Spleen (tissue), 11 donors: ENCODE data around the gene PLB1. TPM values are rescaled to one million over a fixed set of nuclear protein-coding genes. Genes with fewer than 3 reads are reported as not detected.

Experiments used
- DNase-seq: peaks from one replicate; pipeline ENCODE4 v3.0.0-alpha.2; 2020
- H3K27ac ChIP-seq, 8 donors: fragments of 200-600 bp; sonication (generic) in 7 of 8; 1 replicate in 4 of 8; 2 replicates in 4 of 8; pipeline versions ENCODE4 v1.5.0 to v1.8.0; 2016 to 2021; ENCODE audit warnings: inconsistent platforms in 4 of 8, mild to moderate bottlenecking in 4 of 8, moderate library complexity in 1 of 8
- H3K27me3 ChIP-seq, 7 donors: fragments of 200-600 bp; sonication (generic) in 6 of 7; replicated peaks in 1 of 7; 1 replicate in 4 of 7; 2 replicates in 3 of 7; pipeline versions ENCODE4 v1.5.0 to v1.8.0; 2016 to 2021; ENCODE audit warnings: inconsistent platforms in 3 of 7, mild to moderate bottlenecking in 1 of 7
- H3K36me3 ChIP-seq, 6 donors: fragments of 200-600 bp; sonication (generic) in 5 of 6; 1 replicate in 4 of 6; 2 replicates in 2 of 6; pipeline versions ENCODE4 v1.5.0 to v1.8.0; 2016 to 2021; ENCODE audit warnings: inconsistent platforms in 2 of 6
- H3K4me1 ChIP-seq, 6 donors: fragments of 200-600 bp; sonication (generic) in 5 of 6; 1 replicate in 3 of 6; 2 replicates in 3 of 6; pipeline versions ENCODE4 v1.5.0 to v1.8.0; 2016 to 2021; ENCODE audit warnings: inconsistent platforms in 3 of 6
- H3K4me3 ChIP-seq, 8 donors: fragments of 200-600 bp; sonication (generic) in 7 of 8; 1 replicate in 4 of 8; 2 replicates in 4 of 8; pipeline versions ENCODE4 v1.5.0 to v1.8.0; 2016 to 2021; ENCODE audit warnings: inconsistent platforms in 4 of 8, mild to moderate bottlenecking in 4 of 8, moderate library complexity in 2 of 8
- H3K9me3 ChIP-seq, 8 donors: fragments of 200-600 bp; sonication (generic) in 7 of 8; 1 replicate in 4 of 8; 2 replicates in 4 of 8; pipeline versions ENCODE4 v1.5.0 to v1.8.0; 2016 to 2021; ENCODE audit warnings: inconsistent platforms in 4 of 8
- POLR2A ChIP-seq, 3 donors: fragments of 450-650 bp; IDR thresholded peaks; one replicate each; pipeline ENCODE4 v1.5.1; 2017; ENCODE audit warnings: antibody characterized with exemption in 3 of 3, mild to moderate bottlenecking in 1 of 3
- POLR2AphosphoS5 ChIP-seq, 3 donors: sonication (generic); formaldehyde crosslinking; IDR thresholded peaks; one replicate each; pipeline ENCODE4 v1.5.1; 2017; ENCODE audit warnings: antibody characterized with exemption in 3 of 3
- WGBS, 5 donors: extraction: QIAGEN DNeasy Blood & Tissue Kit in 3 of 5; methylation state at CpG; one replicate each; pipeline versions ENCODE4 v1.1.5 to v1.1.7; 2013 to 2018; 5-methylcytosine and 5-hydroxymethylcytosine counted together
- intact Hi-C: fragments of 100-400 bp; cut with DNase I; formaldehyde crosslinking; loops from one replicate; pipeline ENCODE4 v1.15.0; 2023; ENCODE audit warnings: low total_unique reads
- polyA plus RNA-seq, 3 donors: library from polyadenylated mRNA; stranded (reverse); fragments of 200-250 nt; gene quantifications; one replicate each; pipeline ENCODE4 v1.2.1, GENCODE V29; 2013
- total RNA-seq, 7 donors: library from RNA; depleted of rRNA in 3 of 7; stranded (reverse); fragments of >200 nt in 3 of 7; fragmentation: NEBNext Ultra II Directional in 4 of 7; extraction: Animal tissue kit (Norgen Biotek cat#: 25700) in 4 of 7; gene quantifications; one replicate each; pipeline versions ENCODE4 v1.1.0 to v1.2.1, GENCODE V29; 2016 to 2021
- TF ChIP-seq, protein P1 (sequence below), 11 experiments: fragments of 200-600 bp in 7 of 11; fragments of 450-650 bp in 4 of 11; sonication (generic) in 4 of 11; IDR thresholded peaks in 8 of 11; conservative IDR thresholded peaks in 3 of 11; 1 replicate in 7 of 11; 2 replicates in 4 of 11; pipeline versions ENCODE4 v1.4.0 to v1.8.0; 2016 to 2021; ENCODE audit warnings: antibody characterized with exemption in 11 of 11, inconsistent platforms in 4 of 11, mild to moderate bottlenecking in 1 of 11
- donor health status: healthy with polysubstance abuse.
- donor health status: DM: no; HTN: no; CAD: no; lungs with moderate emphysema.
- donor health status: DM: no; HTN: no; CAD: no.
- donor health status: Bipolar disorder and iron deficiency.
- donor health status: healthy.
- donor health status: DM: no; HTN: no; CAD: no.
- donor health status: DM: yes; HTN: yes; CAD: no.

Gene PLB1
- total and polyA plus RNA-seq, 10 donors, result 3.8 to 45.7 (median 13.9) TPM

- no peak for DNase-seq
- Histone ChIP-seq H3K4me3 (no peak overlapping the region), H3K4me1 (no peaks in the 10 kb centered on the region), H3K9me3 (no peaks in the 10 kb centered on the region), H3K27me3 (no peaks in the 10 kb centered on the region), H3K27ac (no peak overlapping the region), H3K36me3 (no peaks in the 10 kb centered on the region)
- 87 to 100% (median 88%) methylated on average over 2 of the region's 2 CpGs for WGBS, 5 donors
- intact Hi-C loops, result no loop called here
- TF ChIP-seq POLR2A (IDR thresholded peaks at IDR 0.05) (no peak), POLR2AphosphoS5 (IDR thresholded peaks at IDR 0.05) (no peak)
- TF ChIP-seq, protein P1, sequence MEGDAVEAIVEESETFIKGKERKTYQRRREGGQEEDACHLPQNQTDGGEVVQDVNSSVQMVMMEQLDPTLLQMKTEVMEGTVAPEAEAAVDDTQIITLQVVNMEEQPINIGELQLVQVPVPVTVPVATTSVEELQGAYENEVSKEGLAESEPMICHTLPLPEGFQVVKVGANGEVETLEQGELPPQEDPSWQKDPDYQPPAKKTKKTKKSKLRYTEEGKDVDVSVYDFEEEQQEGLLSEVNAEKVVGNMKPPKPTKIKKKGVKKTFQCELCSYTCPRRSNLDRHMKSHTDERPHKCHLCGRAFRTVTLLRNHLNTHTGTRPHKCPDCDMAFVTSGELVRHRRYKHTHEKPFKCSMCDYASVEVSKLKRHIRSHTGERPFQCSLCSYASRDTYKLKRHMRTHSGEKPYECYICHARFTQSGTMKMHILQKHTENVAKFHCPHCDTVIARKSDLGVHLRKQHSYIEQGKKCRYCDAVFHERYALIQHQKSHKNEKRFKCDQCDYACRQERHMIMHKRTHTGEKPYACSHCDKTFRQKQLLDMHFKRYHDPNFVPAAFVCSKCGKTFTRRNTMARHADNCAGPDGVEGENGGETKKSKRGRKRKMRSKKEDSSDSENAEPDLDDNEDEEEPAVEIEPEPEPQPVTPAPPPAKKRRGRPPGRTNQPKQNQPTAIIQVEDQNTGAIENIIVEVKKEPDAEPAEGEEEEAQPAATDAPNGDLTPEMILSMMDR (IDR thresholded peaks at IDR 0.05 in 8 of 11, conservative IDR thresholded peaks at IDR 0.05 in 3 of 11), result no peak
Measured at GRCh38 chr2:28477087-28477486, 18.8 kb upstream of the PLB1 start.

- TF ChIP-seq POLR2A (IDR thresholded peaks at IDR 0.05) (no peak), POLR2AphosphoS5 (IDR thresholded peaks at IDR 0.05) (no peak)
- TF ChIP-seq, protein P1 (IDR thresholded peaks at IDR 0.05 in 8 of 11, conservative IDR thresholded peaks at IDR 0.05 in 3 of 11), result no peak
- intact Hi-C loops, result no loop called here
- no peaks in the 10 kb centered on the region for H3K9me3 ChIP-seq
- no peaks in the 10 kb centered on the region for H3K4me1 ChIP-seq
- no peaks in the 10 kb centered on the region for H3K36me3 ChIP-seq
- H3K4me3 ChIP-seq, result no peak overlapping the region
- DNase-seq, result no peak
- 62 to 82% (median 69%) methylated on average over 3 of the region's 3 CpGs for WGBS, 5 donors
- no peaks in the 10 kb centered on the region for H3K27me3 ChIP-seq
- no peak overlapping the region for H3K27ac ChIP-seq
Measured at GRCh38 chr2:28477645-28478044, 18.2 kb upstream of the PLB1 start.

DNA sequence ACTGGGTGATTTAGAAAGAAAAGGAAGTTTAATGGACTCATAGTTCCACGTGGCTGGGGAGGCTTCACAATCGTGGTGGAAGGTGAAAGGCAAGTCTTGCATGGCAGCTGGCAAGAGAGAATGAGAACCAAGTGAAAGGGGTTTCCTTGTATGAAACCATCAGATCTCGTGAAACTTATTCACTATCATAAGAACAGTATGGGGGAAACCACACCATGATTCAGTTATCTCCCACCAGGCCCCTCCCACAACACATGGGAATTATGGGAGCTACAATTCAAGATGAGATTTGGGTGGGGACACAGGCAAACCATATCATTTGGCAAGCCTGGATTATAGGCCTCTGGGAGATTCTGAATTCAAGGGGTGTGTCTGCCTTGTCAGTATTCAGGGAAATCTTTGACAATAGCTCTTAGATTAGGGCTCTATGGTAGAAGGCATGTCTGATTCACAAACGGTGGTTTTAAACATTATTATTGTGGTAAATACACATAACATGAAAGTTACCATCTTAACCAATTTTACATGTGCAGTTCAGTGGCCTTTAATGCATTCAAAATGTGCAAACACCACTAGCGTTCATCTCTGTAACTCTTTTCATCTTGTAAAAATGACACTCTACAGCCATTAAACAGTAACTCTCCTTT, 15.3 kb upstream of the PLB1 start:
- no peaks in the 10 kb centered on the region for H3K9me3 ChIP-seq
- no peaks in the 10 kb centered on the region for H3K27me3 ChIP-seq
- H3K27ac ChIP-seq, result no peak overlapping the region
- intact Hi-C loops, result no loop called here
- H3K36me3 ChIP-seq, result no peaks in the 10 kb centered on the region
- H3K4me3 ChIP-seq, result no peak overlapping the region
- DNase-seq, result no peak
- TF ChIP-seq, protein P1 (IDR thresholded peaks at IDR 0.05 in 8 of 11, conservative IDR thresholded peaks at IDR 0.05 in 3 of 11), result no peak
- TF ChIP-seq POLR2AphosphoS5 (IDR thresholded peaks at IDR 0.05) (no peak), POLR2A (IDR thresholded peaks at IDR 0.05) (no peak)
- WGBS, 5 donors, result 64 to 81% (median 71%) methylated on average over 5 of the region's 5 CpGs
- no peaks in the 10 kb centered on the region for H3K4me1 ChIP-seq

DNA sequence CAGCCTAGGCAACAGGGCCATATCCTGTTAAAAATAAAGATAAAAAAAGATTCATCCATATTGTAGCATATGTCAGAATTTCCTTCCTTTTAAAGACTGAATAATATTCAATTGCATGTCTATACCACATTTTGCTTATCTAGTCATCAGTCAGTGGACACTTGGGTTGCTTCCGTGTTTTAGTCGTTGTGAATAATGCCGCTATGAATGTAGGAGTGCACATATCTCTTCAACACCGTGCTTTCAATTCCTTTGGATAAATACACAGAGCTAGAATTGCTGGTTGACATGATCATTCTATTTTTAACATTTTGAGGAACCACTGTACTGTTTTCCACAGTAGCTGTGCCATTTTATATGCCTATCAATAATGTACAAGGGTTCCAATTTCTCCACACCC, 14.0 kb upstream of the PLB1 start:
- H3K27me3 ChIP-seq, result no peaks in the 10 kb centered on the region
- TF ChIP-seq POLR2AphosphoS5 (IDR thresholded peaks at IDR 0.05) (no peak), POLR2A (IDR thresholded peaks at IDR 0.05) (no peak)
- TF ChIP-seq, protein P1 (IDR thresholded peaks at IDR 0.05 in 8 of 11, conservative IDR thresholded peaks at IDR 0.05 in 3 of 11), result no peak
- H3K4me1 ChIP-seq, result no peaks in the 10 kb centered on the region
- intact Hi-C loops, result no loop called here
- H3K36me3 ChIP-seq, result no peaks in the 10 kb centered on the region
- no peak overlapping the region for H3K4me3 ChIP-seq
- no peak for DNase-seq
- no peak overlapping the region for H3K27ac ChIP-seq
- H3K9me3 ChIP-seq, result no peaks in the 10 kb centered on the region
- 63 to 83% (median 68%) methylated on average over 4 of the region's 4 CpGs for WGBS, 5 donors
